K562 (cell line): ENCODE results near the gene CRYZL1. TPM values are rescaled to one million over a fixed set of nuclear protein-coding genes. Genes with fewer than 3 reads are reported as not detected.
A peak's percentile ranks its signal among the peaks of the same experiment; 100 is the strongest.

Source experiments
- ATAC-seq: fragments of 200-7000 bp; cut with Tn5 transposase; 3 replicates; pipeline ENCODE4 v1.9.1; 2020; ENCODE audit warnings: moderate library complexity
- BruUV-seq: library from RNA; stranded (reverse); fragments of 400-500 nt; replicated peaks from 2 replicates; lab custom pipeline; 2021; lab: Mats Ljungman, UMichigan
- CTCF ChIA-PET: fragments of 300-600 bp; formaldehyde crosslinking; extraction: SDS; loops from one replicate; lab custom pipeline; 2021; ENCODE audit warnings: low intra/inter-chr PET ratio; lab: Yijun Ruan, JAX
- POLR2A ChIA-PET: fragments of 300-600, 350-650 bp; sonication (Branson Sonifier 250); formaldehyde crosslinking; extraction: SDS; loops from one replicate; lab custom pipeline; 2021; ENCODE audit warnings: antibody characterized with exemption, inconsistent platforms; lab: Yijun Ruan, JAX
- DNase-seq, 4 experiments: peaks; one replicate each; pipeline versions ENCODE4 v3.0.0 to v3.0.0-alpha.2; 2011 to 2018; ENCODE audit warnings: low spot score in 3 of 4, mixed read lengths in 3 of 4; ENCODE audit errors: extremely low read depth in 1 of 4
- FAIRE-seq: peaks from 2 replicates; lab custom pipeline; 2011; peaks lifted over from hg19 to GRCh38; lab: Jason Lieb, UNC
- H2AFZ ChIP-seq: 2 replicates; pipeline ENCODE4 v1.6.0; 2011; ENCODE audit warnings: low read depth, low read length, control low read depth, inconsistent platforms
- H3K27ac ChIP-seq: fragments of 200-600 bp; 3 replicates; pipeline ENCODE4 v1.8.0; 2011; ENCODE audit warnings: low read depth, mild to moderate bottlenecking, control low read depth, inconsistent platforms, low read length, moderate library complexity, mixed read lengths; ENCODE audit errors: extremely low read depth
- H3K27me3 ChIP-seq, 2 experiments: fragments of 300-600 bp in 1 of 2; 2 replicates in 1 of 2; 3 replicates in 1 of 2; pipeline versions ENCODE4 v1.6.0 to v1.8.0; 2011; ENCODE audit warnings: inconsistent platforms in 2 of 2, low read length in 2 of 2, mild to moderate bottlenecking in 1 of 2, mixed read lengths in 1 of 2, moderate library complexity in 1 of 2; ENCODE audit not compliant: control insufficient read depth in 2 of 2, insufficient read depth in 2 of 2
- H3K36me3 ChIP-seq: fragments of 300-600 bp; 3 replicates; pipeline ENCODE4 v1.8.0; 2011; ENCODE audit warnings: mild to moderate bottlenecking, low read length, inconsistent platforms; ENCODE audit not compliant: control insufficient read depth, insufficient read depth
- H3K4me1 ChIP-seq, 2 experiments: fragments of 200-600 bp in 1 of 2; replicated peaks in 1 of 2; 2 replicates in 1 of 2; 3 replicates in 1 of 2; pipeline versions ENCODE4 v1.5.1 to v1.8.0; 2011; ENCODE audit warnings: inconsistent platforms in 2 of 2, low read length in 2 of 2, mild to moderate bottlenecking in 1 of 2, mixed read lengths in 1 of 2, moderate library complexity in 1 of 2; ENCODE audit not compliant: control insufficient read depth in 2 of 2, insufficient read depth in 2 of 2
- H3K4me2 ChIP-seq: 2 replicates; pipeline ENCODE4 v1.6.1; 2011; ENCODE audit warnings: low read length, control low read depth, inconsistent platforms, mixed read lengths; ENCODE audit not compliant: insufficient read depth
- H3K4me3 ChIP-seq: fragments of 200-600 bp; sonication (generic), shearing (Covaris generic); 2 replicates; pipeline ENCODE4 v1.5.1; 2016; ENCODE audit warnings: control low read depth, inconsistent platforms
- H3K79me2 ChIP-seq: fragments of 200-600 bp; 3 replicates; pipeline ENCODE4 v1.8.0; 2011; ENCODE audit warnings: low read length, inconsistent platforms; ENCODE audit not compliant: control insufficient read depth, insufficient read depth
- H3K9ac ChIP-seq, 2 experiments: 2 replicates each; pipeline versions ENCODE4 v1.6.0 to v1.6.1; 2011; ENCODE audit warnings: low read depth in 2 of 2, low read length in 2 of 2, control low read depth in 1 of 2, inconsistent platforms in 1 of 2, mild to moderate bottlenecking in 1 of 2, mixed read lengths in 1 of 2; ENCODE audit not compliant: insufficient read depth in 1 of 2
- H3K9me1 ChIP-seq: one replicate; pipeline ENCODE4 v1.6.0; 2011; ENCODE audit warnings: inconsistent platforms, mild to moderate bottlenecking, low read length, moderate library complexity; ENCODE audit not compliant: control insufficient read depth, insufficient read depth
- H3K9me3 ChIP-seq: replicated peaks from 2 replicates; pipeline ENCODE4 v1.5.1; 2011; ENCODE audit warnings: low read depth, low read length, inconsistent platforms; ENCODE audit not compliant: control insufficient read depth, insufficient read depth
- H4K20me1 ChIP-seq: replicated peaks from 2 replicates; pipeline ENCODE4 v1.6.1; 2011; ENCODE audit warnings: low read length, inconsistent platforms, mixed read lengths; ENCODE audit not compliant: control insufficient read depth, insufficient read depth
- CBX8 ChIP-seq: fragments of 200-600 bp; sonication (generic); IDR thresholded peaks from 2 replicates; pipeline ENCODE4 v1.6.1; 2012; ENCODE audit warnings: borderline replicate concordance, mixed run types, low read depth, mild to moderate bottlenecking, moderate library complexity, mixed read lengths, low read length, control low read depth, inconsistent platforms; ENCODE audit not compliant: poor library complexity, severe bottlenecking; ENCODE audit errors: extremely low read depth
- DMBX1 ChIP-seq: fragments of 250-450 bp; sonication (Bioruptor Pico); IDR thresholded peaks from 2 replicates; pipeline ENCODE4 v1.8.0; 2022; ENCODE audit warnings: inconsistent platforms, mild to moderate bottlenecking, moderate library complexity, borderline replicate concordance
- E2F5 ChIP-seq: sonication (generic); formaldehyde crosslinking; IDR thresholded peaks from 2 replicates; pipeline ENCODE4 v1.8.0; 2022; ENCODE audit warnings: mild to moderate bottlenecking, missing genetic modification reagents
- MCM2 ChIP-seq: fragments of 450-650 bp; IDR thresholded peaks from 2 replicates; pipeline ENCODE4 v1.6.1; 2017; ENCODE audit warnings: low read depth, mild to moderate bottlenecking
- MCM7 ChIP-seq, 2 experiments: fragments of 450-650 bp; IDR thresholded peaks; 2 replicates each; pipeline ENCODE4 v1.6.1; 2016 to 2018
- NCOA1 ChIP-seq: fragments of 450-650 bp; IDR thresholded peaks from 2 replicates; pipeline ENCODE4 v1.6.1; 2016; ENCODE audit warnings: low read depth
- RAD51 ChIP-seq: fragments of 450-650 bp; IDR thresholded peaks from 2 replicates; pipeline ENCODE4 v1.7.1; 2016; ENCODE audit warnings: low read depth, mild to moderate bottlenecking, borderline replicate concordance
- REST ChIP-seq, 2 experiments: fragments of 450-650 bp; formaldehyde crosslinking in 1 of 2; IDR thresholded peaks; 2 replicates each; pipeline versions ENCODE4 v1.4.0 to v1.6.1; 2014 to 2020; ENCODE audit warnings: mild to moderate bottlenecking in 2 of 2, borderline replicate concordance in 1 of 2, low read depth in 1 of 2
- TCFL5 ChIP-seq: fragments of 250-450 bp; sonication (Bioruptor Pico); conservative IDR thresholded peaks from 2 replicates; pipeline ENCODE4 v1.6.1; 2021; ENCODE audit warnings: mild to moderate bottlenecking, moderate library complexity, matching md5 sums
- ZNF143 ChIP-seq: sonication (generic); formaldehyde crosslinking; IDR thresholded peaks from 2 replicates; pipeline ENCODE4 v1.9.0; 2022; ENCODE audit warnings: mild to moderate bottlenecking, missing genetic modification reagents
- ZNF561 ChIP-seq: fragments of 450-650 bp; formaldehyde crosslinking; conservative IDR thresholded peaks from 2 replicates; pipeline ENCODE4 v1.4.0; 2020; ENCODE audit warnings: mild to moderate bottlenecking, moderate library complexity
- WGBS: fragments of 100-300 bp; shearing (Covaris generic); methylation state at CpG from one replicate; pipeline ENCODE4 v1.1.6; 2016; ENCODE audit warnings: low coverage, mixed read lengths; ENCODE audit not compliant: insufficient coverage; ENCODE audit errors: missing lambda C conversion rate; 5-methylcytosine and 5-hydroxymethylcytosine counted together
- in situ Hi-C: fragments of 300-500 bp; cut with MboI; formaldehyde crosslinking; loops from 4 replicates; pipeline ENCODE4 v1.15.0; 2018; ENCODE audit warnings: inconsistent platforms, mixed read lengths
- intact Hi-C: fragments of 100-400 bp; cut with micrococcal nuclease; formaldehyde crosslinking; loops from 2 replicates; pipeline ENCODE4 v1.14.2; 2022
- polyA plus RNA-seq, 8 experiments: library from polyadenylated mRNA; depleted of rRNA in 4 of 8; stranded (reverse) in 5 of 8; unstranded in 3 of 8; fragments of >200 nt; fragmentation: Nextera tagmentation in 2 of 8; fragmentation: Illumina TruSeq in 1 of 8; extraction: Ambion mirVana in 2 of 8; extraction: Trizol in 1 of 8; gene quantifications; 2 replicates each; pipeline versions ENCODE4 v1.2.1 to v1.2.3, GENCODE V29; 2011 to 2014; ENCODE audit warnings: inconsistent platforms in 1 of 8, missing spikeins in 1 of 8
- total RNA-seq, 7 experiments: library from RNA; depleted of rRNA in 6 of 7; stranded (reverse); fragments of >200 nt in 6 of 7; fragmentation: Illumina TruSeq in 2 of 7; extraction: Trizol in 2 of 7; gene quantifications; 2 replicates each; pipeline versions ENCODE4 v1.2.1 to v1.2.3, GENCODE V29; 2011 to 2021; ENCODE audit warnings: low replicate concordance in 1 of 7
- TF ChIP-seq, protein P1 (sequence below): IDR thresholded peaks from 2 replicates; pipeline ENCODE4 v1.6.1; 2011; ENCODE audit not compliant: insufficient read length; ENCODE audit errors: extremely low read depth

CRYZL1 gene
- total and polyA plus RNA-seq, 9 of the 15 experiments (the other 6 are each of a cell fraction or from before 2014, with no cell fraction given): 19.9 to 98.2 (median 39.2) TPM

DNA sequence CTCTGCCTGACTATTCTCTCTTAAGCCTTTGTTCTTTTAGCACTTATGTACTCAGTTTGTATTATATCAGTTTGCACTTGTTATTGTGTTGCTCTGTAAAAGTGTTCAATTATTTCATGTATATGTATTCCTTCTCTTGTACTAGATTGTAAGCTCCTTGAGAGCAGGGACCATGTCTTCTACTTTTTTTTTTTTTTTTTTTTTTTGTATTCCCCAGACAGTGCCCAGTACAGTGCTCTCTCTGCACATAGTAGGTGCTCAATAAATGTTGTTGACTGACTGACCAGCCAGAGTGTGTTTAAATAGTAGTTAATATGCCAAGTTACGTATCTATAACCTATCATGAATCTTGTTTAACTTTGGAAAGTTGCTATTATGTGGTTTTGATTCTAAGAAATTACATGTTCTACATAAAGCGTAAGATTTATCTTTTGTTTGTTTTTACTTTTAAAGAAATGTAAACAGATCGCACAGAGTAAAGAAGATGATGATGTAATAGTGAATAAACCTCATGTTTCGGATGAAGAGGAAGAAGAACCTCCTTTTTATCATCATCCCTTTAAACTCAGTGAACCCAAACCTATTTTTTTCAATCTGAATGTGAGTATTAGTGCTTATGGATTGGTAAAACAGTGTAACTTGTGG is 82.6 kb downstream of the CRYZL1 start:
- no peak overlapping the region for H3K9ac ChIP-seq
- H3K4me1 ChIP-seq: no peaks in the 10 kb centered on the region
- intact Hi-C loops (no loop called here), in situ Hi-C loops (no loop called here)
- CTCF ChIA-PET: no interaction called here
- DNase-seq (no peak), ATAC-seq (no peak), FAIRE-seq (peak; percentile 6)
- H2AFZ ChIP-seq: no peak overlapping the region
- 91% methylated on average over 4 of the region's 4 CpGs for WGBS
- H4K20me1 ChIP-seq: no peaks in the 10 kb centered on the region
- no peak overlapping the region for H3K4me3 ChIP-seq
- H3K79me2 ChIP-seq: peaks cover 89% of the 10 kb centered on the region
- BruUV-seq: no TSS peak
- no peaks in the 10 kb centered on the region for H3K27me3 ChIP-seq
- peaks cover 3% of the 10 kb centered on the region; the same call in 1 of the 2 replicates for H3K9me3 ChIP-seq
- H3K27ac ChIP-seq: no peak overlapping the region
- POLR2A ChIA-PET: interaction anchor here (0.6 to 10.6 kb wide), 5 partner anchors 10 to 1961 kb away, joined by 3 to 130 read pairs (median 5); partner anchors contain the start of gene DONSON
- H3K36me3 ChIP-seq: peaks cover 96% of the 10 kb centered on the region
- no peaks in the 10 kb centered on the region for H3K9me1 ChIP-seq
- H3K4me2 ChIP-seq: no peak overlapping the region
- TF ChIP-seq REST (IDR thresholded peaks at IDR 0.05; ENCODE audit: borderline replicate concordance): no peak
- TF ChIP-seq REST (CRISPR knock-in tag; IDR thresholded peaks at IDR 0.05; ENCODE audit: low read depth): no peak
- no peak for TF ChIP-seq RAD51
- no peak for TF ChIP-seq NCOA1
- no peak for TF ChIP-seq CBX8
- TF ChIP-seq E2F5 (CRISPR knock-in tag): no peak
- no peak for TF ChIP-seq TCFL5
- no peak for TF ChIP-seq DMBX1 (CRISPR knock-in tag)
- TF ChIP-seq MCM7 (IDR thresholded peaks at IDR 0.05): no peak
- TF ChIP-seq ZNF143 (CRISPR knock-in tag): no peak
- no peak for TF ChIP-seq MCM2
- TF ChIP-seq, protein P1, sequence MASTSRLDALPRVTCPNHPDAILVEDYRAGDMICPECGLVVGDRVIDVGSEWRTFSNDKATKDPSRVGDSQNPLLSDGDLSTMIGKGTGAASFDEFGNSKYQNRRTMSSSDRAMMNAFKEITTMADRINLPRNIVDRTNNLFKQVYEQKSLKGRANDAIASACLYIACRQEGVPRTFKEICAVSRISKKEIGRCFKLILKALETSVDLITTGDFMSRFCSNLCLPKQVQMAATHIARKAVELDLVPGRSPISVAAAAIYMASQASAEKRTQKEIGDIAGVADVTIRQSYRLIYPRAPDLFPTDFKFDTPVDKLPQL: no peak
- TF ChIP-seq ZNF561 (CRISPR knock-in tag): no peak
